Left ventricle myocardium superior (tissue), 1 donor: Measurements from ENCODE around the gene KCNJ15. TPM values are rescaled to one million over a fixed set of nuclear protein-coding genes. Genes with fewer than 3 reads are reported as not detected.

Experiments used
- ATAC-seq: fragments of 200-7000 bp; cut with Tn5 transposase; one replicate; pipeline ENCODE4 v1.9.1; 2020; ENCODE audit warnings: mild to moderate bottlenecking, moderate library complexity
- DNase-seq: peaks from one replicate; pipeline ENCODE4 v3.0.0-alpha.2; 2020
- intact Hi-C: fragments of 100-400 bp; cut with micrococcal nuclease; formaldehyde crosslinking; loops from one replicate; pipeline ENCODE4 v1.11.0; 2022
- total RNA-seq: library from RNA; stranded (reverse); fragmentation: NEBNext Ultra II Directional; extraction: Animal tissue kit (Norgen Biotek cat#: 25700); gene quantifications from one replicate; pipeline ENCODE4 v1.2.1, GENCODE V29; 2021
- donor health status: DM: no; HTN: yes; CAD: no; lungs with severe emphysema.

Gene KCNJ15
- total RNA-seq, 1 donor from 2014 or later, result 0.72 TPM

- no peak for DNase-seq
- intact Hi-C loops, result no loop called here
- no peak for ATAC-seq
These were observed 86.9 kb downstream of the KCNJ15 start for GRCh38 chr21:38343691-38344090.

- ATAC-seq, result no peak
- DNase-seq, result no peak
- intact Hi-C loops, result no loop called here
These were observed 89.5 kb downstream of the KCNJ15 start for GRCh38 chr21:38346286-38346685.

GRCh38 chr21:38349111-38349746 lies 92.4 kb downstream of the KCNJ15 start:
- ATAC-seq (no peak), DNase-seq (no peak)
- intact Hi-C loops, result no loop called here

GRCh38 chr21:38349977-38350376 lies 93.2 kb downstream of the KCNJ15 start:
- intact Hi-C loops, result loop anchor here (5.0 kb wide), 1 partner anchor 133 kb away; no protein-coding TSS in a partner anchor
- no peak for ATAC-seq

GRCh38 chr21:38350684-38351083 lies 93.9 kb downstream of the KCNJ15 start:
- intact Hi-C loops, result loop anchor here (5.0 kb wide), 1 partner anchor 133 kb away; no protein-coding TSS in a partner anchor
- DNase-seq (no peak), ATAC-seq (no peak)

More at GRCh38 chr21:38349977-38350376, 93.2 kb downstream of the KCNJ15 start:
- DNase-seq, result no peak

- intact Hi-C loops, result loop anchor here (5.0 kb wide), 1 partner anchor 134 kb away; no protein-coding TSS in a partner anchor
- no peak for DNase-seq
- peak; percentile 14 for ATAC-seq
These were observed 94.6 kb downstream of the KCNJ15 start for GRCh38 chr21:38351176-38351959.

- intact Hi-C loops, result loop anchor here (5.0 kb wide), 1 partner anchor 135 kb away; no protein-coding TSS in a partner anchor
- ATAC-seq (no peak), DNase-seq (no peak)
These were observed 95.2 kb downstream of the KCNJ15 start for GRCh38 chr21:38351961-38352521.

- ATAC-seq, result peak; percentile 52
- DNase-seq, result peak; percentile 43
- intact Hi-C loops, result loop anchor here (5.0 kb wide), 1 partner anchor 135 kb away; no protein-coding TSS in a partner anchor
These were observed 95.9 kb downstream of the KCNJ15 start for GRCh38 chr21:38352536-38353219.

GRCh38 chr21:38354231-38354630 lies 97.4 kb downstream of the KCNJ15 start:
- DNase-seq, result no peak
- intact Hi-C loops, result loop anchor here (5.0 kb wide), 1 partner anchor 137 kb away; no protein-coding TSS in a partner anchor
- ATAC-seq, result no peak

GRCh38 chr21:38354746-38355145 lies 98.0 kb downstream of the KCNJ15 start:
- DNase-seq (no peak), ATAC-seq (no peak)
- intact Hi-C loops, result loop anchor here (5.0 kb wide), 1 partner anchor 137 kb away; no protein-coding TSS in a partner anchor

GRCh38 chr21:38355353-38355752 lies 98.6 kb downstream of the KCNJ15 start:
- intact Hi-C loops, result no loop called here
- DNase-seq, result no peak

GRCh38 chr21:38355992-38356781 lies 99.4 kb downstream of the KCNJ15 start:
- intact Hi-C loops, result loop anchor here (2.0 kb wide), 1 partner anchor 197 kb away; no protein-coding TSS in a partner anchor
- peak; percentile 89 for DNase-seq
- peak; percentile 90 for ATAC-seq

More at GRCh38 chr21:38355353-38355752, 98.6 kb downstream of the KCNJ15 start:
- no peak for ATAC-seq

Other genes with a start within 250 kb of the KCNJ15 start
- 19.3 TPM for gene ERG, start 241.5 kb downstream of the KCNJ15 start, total RNA-seq